HG03521 (cell line): ENCODE data around the gene ACAD11.

ENCODE experiments used
- ATAC-seq: cut with Tn5 transposase; IDR thresholded peaks from one replicate; pipeline ENCODE4 v1.9.1; 2021; ENCODE audit warnings: mild to moderate bottlenecking, moderate library complexity; ENCODE audit not compliant: unreplicated experiment

Gene ACAD11

GRCh38 chr3:132513057-132513456 is 146.6 kb downstream of the ACAD11 start:
- ATAC-seq: no peak

GRCh38 chr3:132509506-132509905 is 150.1 kb downstream of the ACAD11 start:
- no peak for ATAC-seq

GRCh38 chr3:132509096-132509495 is 150.5 kb downstream of the ACAD11 start:
- ATAC-seq: no peak
